Measurements from ENCODE around the gene CTBP2. TPM values are rescaled to one million over a fixed set of nuclear protein-coding genes. Genes with fewer than 3 reads are reported as not detected.
"Not testable (repeated sequence)": the region's sequence is repeated elsewhere in the genome, so short reads cannot be mapped to it uniquely, and the experiment has no call there.

The CTBP2 gene
- total and polyA plus RNA-seq, 3 experiments from 2014 or later, result 1.4 to 2.8 (median 1.8) TPM

DNA sequence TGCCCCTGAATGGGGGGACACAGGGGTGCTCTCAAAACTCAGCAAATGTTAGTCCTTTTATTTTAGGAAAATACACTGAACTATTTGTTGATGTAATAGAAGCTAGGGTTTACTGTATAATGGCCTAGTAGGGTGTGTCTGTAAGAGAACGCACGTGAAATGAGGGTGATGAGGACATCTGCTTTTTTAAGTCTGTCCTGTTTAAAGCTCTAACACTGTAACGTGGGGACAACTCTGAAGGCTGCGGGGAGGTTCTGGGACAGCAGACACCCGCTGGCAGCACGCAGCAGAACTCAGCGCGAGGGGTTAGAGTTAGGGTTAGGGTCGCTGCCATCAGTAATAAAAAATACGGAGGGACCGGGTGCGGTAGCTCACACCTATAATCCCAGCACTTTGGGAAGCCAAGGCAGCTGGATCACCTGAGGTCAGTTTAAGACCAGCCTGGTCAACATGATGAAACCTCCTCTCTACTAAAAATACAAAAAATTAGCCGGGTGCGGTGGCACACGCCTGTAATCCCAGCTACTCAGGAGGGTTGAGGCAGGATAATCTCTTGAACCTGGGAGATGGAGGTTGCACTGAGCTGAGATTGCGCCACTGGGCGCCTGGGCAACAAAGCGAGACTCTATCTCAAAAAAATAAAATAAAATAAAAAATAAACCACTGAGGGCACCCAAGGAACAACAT is 98.0 kb downstream of the CTBP2 start:
- H3K36me3 Mint-ChIP-seq, result no peaks in the 10 kb centered on the region
- ChIA-PET POLR2A (no interaction called here), CTCF (interaction anchor here (1.8 kb wide), 1 partner anchor 14 kb away, joined by 5 read pairs; no protein-coding TSS in a partner anchor)
- Histone ChIP-seq H3K36me3 (ENCODE audit: insufficient read depth, low read length) (no peaks in the 10 kb centered on the region), H3K4me1 (ENCODE audit: insufficient read depth, low read length) (peaks cover 11% of the 10 kb centered on the region), H3K27ac (ENCODE audit: low read depth, low read length) (no peak overlapping the region), H3K9me3 (ENCODE audit: low read length) (no peaks in the 10 kb centered on the region), H3K4me3 (ENCODE audit: low read length) (no peak overlapping the region), H3K27me3 (ENCODE audit: insufficient read depth, low read length, poor library complexity, severe bottlenecking) (no peaks in the 10 kb centered on the region)
- no peaks in the 10 kb centered on the region for H3K9me3 Mint-ChIP-seq
- H3K27ac Mint-ChIP-seq, result no peak overlapping the region
- peaks cover 3% of the 10 kb centered on the region in 2 donors for H3K27me3 Mint-ChIP-seq
- DNase-seq, result no peak
- H3K4me3 Mint-ChIP-seq, result peak overlapping the region in 1 of 7 donors; percentile 66
- H3K4me1 Mint-ChIP-seq, result peaks cover 18 to 33% (median 22%) of the 10 kb centered on the region in 3 donors

DNA sequence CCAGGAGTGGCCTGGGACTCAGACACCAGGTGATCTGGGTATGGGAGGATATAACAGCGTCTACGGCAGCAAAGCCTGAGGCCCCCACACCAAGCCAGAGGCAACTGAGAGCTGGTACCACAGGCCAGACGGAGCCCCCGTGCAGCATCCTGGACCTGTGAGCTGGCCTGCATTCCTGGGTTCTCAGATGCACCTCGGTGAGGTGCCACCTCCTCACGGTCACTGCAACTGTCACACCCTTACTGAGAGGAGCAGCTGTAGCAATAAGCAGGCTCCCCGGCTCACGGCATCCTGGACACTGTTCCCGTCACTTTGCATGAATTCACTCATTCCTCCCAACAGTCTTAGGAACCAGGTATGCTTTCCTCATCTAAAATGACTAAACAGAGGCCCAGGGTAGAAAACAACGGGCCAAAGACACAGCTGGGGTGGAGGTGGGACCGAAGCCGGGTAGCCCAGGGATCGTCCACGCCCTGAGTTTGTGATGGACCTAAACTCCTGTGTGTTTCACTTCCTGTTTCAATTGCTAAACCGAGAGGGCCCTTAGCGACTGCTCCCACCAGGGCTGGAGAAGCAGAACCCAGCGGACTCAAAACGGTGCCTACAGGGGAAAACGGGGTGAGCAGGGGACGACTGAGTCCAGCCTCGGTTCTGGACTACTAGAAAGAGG is 98.7 kb downstream of the CTBP2 start:
- Histone ChIP-seq H3K36me3 (ENCODE audit: insufficient read depth, low read length) (no peaks in the 10 kb centered on the region), H3K27me3 (ENCODE audit: insufficient read depth, low read length, poor library complexity, severe bottlenecking) (no peaks in the 10 kb centered on the region), H3K4me1 (ENCODE audit: insufficient read depth, low read length) (peaks cover 11% of the 10 kb centered on the region), H3K27ac (ENCODE audit: low read depth, low read length) (no peak overlapping the region), H3K9me3 (ENCODE audit: low read length) (no peaks in the 10 kb centered on the region), H3K4me3 (ENCODE audit: low read length) (no peak overlapping the region)
- ChIA-PET CTCF (interaction anchor here (1.2 to 1.3 kb wide), 2 partner anchors 14 to 17 kb away, joined by 3 to 4 read pairs; no protein-coding TSS in a partner anchor), POLR2A (no interaction called here)
- no peak for DNase-seq
- H3K27me3 Mint-ChIP-seq, result peaks cover 3% of the 10 kb centered on the region in 2 donors
- no peaks in the 10 kb centered on the region for H3K9me3 Mint-ChIP-seq
- peaks cover 18 to 33% (median 22%) of the 10 kb centered on the region in 3 donors for H3K4me1 Mint-ChIP-seq
- no peaks in the 10 kb centered on the region for H3K36me3 Mint-ChIP-seq
- H3K27ac Mint-ChIP-seq, result no peak overlapping the region
- H3K4me3 Mint-ChIP-seq, result no peak overlapping the region

- Histone ChIP-seq H3K27ac (ENCODE audit: low read depth, low read length) (no peak overlapping the region), H3K9me3 (ENCODE audit: low read length) (no peaks in the 10 kb centered on the region), H3K27me3 (ENCODE audit: insufficient read depth, low read length, poor library complexity, severe bottlenecking) (no peaks in the 10 kb centered on the region), H3K36me3 (ENCODE audit: insufficient read depth, low read length) (no peaks in the 10 kb centered on the region), H3K4me3 (ENCODE audit: low read length) (no peak overlapping the region), H3K4me1 (ENCODE audit: insufficient read depth, low read length) (peaks cover 11% of the 10 kb centered on the region)
- ChIA-PET POLR2A (no interaction called here), CTCF (interaction anchor here (1.2 to 1.3 kb wide), 2 partner anchors 13 to 16 kb away, joined by 3 to 4 read pairs; no protein-coding TSS in a partner anchor)
- Mint-ChIP-seq H3K36me3 (no peaks in the 10 kb centered on the region), H3K4me1 (peaks cover 18 to 32% (median 22%) of the 10 kb centered on the region in 3 donors), H3K4me3 (no peak overlapping the region), H3K27me3 (peaks cover 3% of the 10 kb centered on the region in 2 donors), H3K9me3 (no peaks in the 10 kb centered on the region), H3K27ac (no peak overlapping the region)
- peak in 2 of 5 donors; percentile 4 to 53 for DNase-seq
These were observed 99.4 kb downstream of the CTBP2 start for GRCh38 chr10:125060826-125061556.

- no peaks in the 10 kb centered on the region for H3K9me3 Mint-ChIP-seq
- H3K27me3 ChIP-seq (ENCODE audit: insufficient read depth, low read length, poor library complexity, severe bottlenecking), result no peaks in the 10 kb centered on the region
- peaks cover 3% of the 10 kb centered on the region in 2 donors for H3K27me3 Mint-ChIP-seq
- CTCF ChIA-PET, result interaction anchor here (1.2 to 1.3 kb wide), 2 partner anchors 13 to 16 kb away, joined by 3 to 4 read pairs; no protein-coding TSS in a partner anchor
- no peak overlapping the region for H3K4me3 ChIP-seq (ENCODE audit: low read length)
- no peaks in the 10 kb centered on the region for H3K36me3 ChIP-seq (ENCODE audit: insufficient read depth, low read length)
- POLR2A ChIA-PET, result no interaction called here
- H3K27ac ChIP-seq (ENCODE audit: low read depth, low read length), result no peak overlapping the region
- H3K4me1 Mint-ChIP-seq, result peaks cover 17 to 29% (median 21%) of the 10 kb centered on the region in 3 donors
- no peak for DNase-seq
- H3K27ac Mint-ChIP-seq, result peak overlapping the region in 1 of 8 donors; percentile 42
- H3K9me3 ChIP-seq (ENCODE audit: low read length), result no peaks in the 10 kb centered on the region
- peaks cover 11% of the 10 kb centered on the region for H3K4me1 ChIP-seq (ENCODE audit: insufficient read depth, low read length)
- H3K4me3 Mint-ChIP-seq, result no peak overlapping the region
- H3K36me3 Mint-ChIP-seq, result no peaks in the 10 kb centered on the region
These were observed 99.9 kb downstream of the CTBP2 start for GRCh38 chr10:125060482-125060825.

DNA sequence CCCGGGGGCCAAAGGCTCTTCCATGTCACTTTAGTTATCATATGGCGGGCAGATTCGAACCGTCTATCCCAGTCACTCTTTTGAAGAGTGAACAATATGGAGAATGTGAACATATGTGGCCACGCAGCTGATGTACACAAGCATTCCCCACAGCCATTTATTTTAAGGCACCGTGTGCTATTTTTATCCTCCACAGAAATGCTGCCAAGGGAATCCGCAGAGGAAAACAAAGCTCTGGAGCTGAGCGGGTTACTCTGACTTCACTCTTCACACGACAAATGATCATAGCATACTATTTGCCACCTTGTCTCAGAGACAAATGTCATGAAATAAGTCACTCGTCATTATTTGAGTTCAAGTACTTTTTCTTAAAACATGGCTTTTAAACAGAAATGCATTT is 100.3 kb downstream of the CTBP2 start:
- peaks cover 3% of the 10 kb centered on the region in 2 donors for H3K27me3 Mint-ChIP-seq
- H3K4me3 Mint-ChIP-seq, result no peak overlapping the region
- H3K36me3 Mint-ChIP-seq, result no peaks in the 10 kb centered on the region
- DNase-seq, result no peak
- Histone ChIP-seq H3K4me1 (ENCODE audit: insufficient read depth, low read length) (peaks cover 11% of the 10 kb centered on the region), H3K27ac (ENCODE audit: low read depth, low read length) (no peak overlapping the region), H3K36me3 (ENCODE audit: insufficient read depth, low read length) (no peaks in the 10 kb centered on the region), H3K4me3 (ENCODE audit: low read length) (no peak overlapping the region), H3K9me3 (ENCODE audit: low read length) (no peaks in the 10 kb centered on the region), H3K27me3 (ENCODE audit: insufficient read depth, low read length, poor library complexity, severe bottlenecking) (no peaks in the 10 kb centered on the region)
- H3K9me3 Mint-ChIP-seq, result no peaks in the 10 kb centered on the region
- peaks cover 12 to 25% (median 17%) of the 10 kb centered on the region in 3 donors for H3K4me1 Mint-ChIP-seq
- CTCF ChIA-PET, result no interaction called here
- no peak overlapping the region for H3K27ac Mint-ChIP-seq
- POLR2A ChIA-PET, result no interaction called here

DNA sequence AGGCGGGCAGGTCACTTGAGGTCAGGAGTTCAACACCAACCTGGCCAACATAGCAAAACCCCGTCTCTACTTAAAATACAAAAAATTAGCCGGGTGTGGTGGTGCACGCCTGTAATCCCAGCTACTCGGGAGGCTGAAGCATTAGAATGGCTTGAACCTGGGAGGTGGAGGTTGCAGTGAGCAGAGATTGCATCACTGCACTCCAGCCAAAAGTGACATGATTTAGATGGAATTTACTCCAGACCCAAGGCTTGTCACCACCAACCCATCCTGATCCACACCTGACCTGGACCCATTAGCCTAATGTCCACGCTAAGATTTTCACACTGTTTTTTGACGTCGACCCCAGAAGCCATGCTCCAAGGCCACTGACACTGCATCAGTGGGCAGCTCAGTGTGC is 101.0 kb downstream of the CTBP2 start:
- H3K4me3 ChIP-seq (ENCODE audit: low read length); H3K27ac Mint-ChIP-seq; POLR2A ChIA-PET; H3K36me3 ChIP-seq (ENCODE audit: insufficient read depth, low read length); H3K9me3 Mint-ChIP-seq; H3K27me3 ChIP-seq (ENCODE audit: insufficient read depth, low read length, poor library complexity, severe bottlenecking); H3K4me1 ChIP-seq (ENCODE audit: insufficient read depth, low read length); H3K27ac ChIP-seq (ENCODE audit: low read depth, low read length); H3K9me3 ChIP-seq (ENCODE audit: low read length); H3K4me3 Mint-ChIP-seq; DNase-seq; H3K36me3 Mint-ChIP-seq; CTCF ChIA-PET; H3K27me3 Mint-ChIP-seq: not testable (repeated sequence)
- peaks cover 6 to 18% (median 10%) of the 10 kb centered on the region in 3 donors for H3K4me1 Mint-ChIP-seq

GRCh38 chr10:125057158-125058001 is 103.0 kb downstream of the CTBP2 start:
- H3K4me3 ChIP-seq (ENCODE audit: low read length), result no peak overlapping the region
- no peaks in the 10 kb centered on the region for H3K9me3 Mint-ChIP-seq
- H3K4me1 Mint-ChIP-seq, result peaks cover 0 to 4% (median 0%) of the 10 kb centered on the region in 3 donors
- peaks cover 5 to 7% of the 10 kb centered on the region in 2 donors for H3K27me3 Mint-ChIP-seq
- H3K36me3 ChIP-seq (ENCODE audit: insufficient read depth, low read length), result no peaks in the 10 kb centered on the region
- H3K4me1 ChIP-seq (ENCODE audit: insufficient read depth, low read length), result no peaks in the 10 kb centered on the region
- no peaks in the 10 kb centered on the region for H3K36me3 Mint-ChIP-seq
- no peak overlapping the region for H3K27ac Mint-ChIP-seq
- H3K27me3 ChIP-seq (ENCODE audit: insufficient read depth, low read length, poor library complexity, severe bottlenecking), result no peaks in the 10 kb centered on the region
- no peak for DNase-seq
- no peaks in the 10 kb centered on the region for H3K9me3 ChIP-seq (ENCODE audit: low read length)
- CTCF ChIA-PET, result interaction anchor here (1.0 kb wide), 1 partner anchor 10 kb away, joined by 5 read pairs; no protein-coding TSS in a partner anchor
- no peak overlapping the region for H3K4me3 Mint-ChIP-seq
- POLR2A ChIA-PET, result no interaction called here
- H3K27ac ChIP-seq (ENCODE audit: low read depth, low read length), result no peak overlapping the region
